Endothelial cell (in vitro differentiated cells): ENCODE results near the gene SNX15. TPM values are rescaled to one million over a fixed set of nuclear protein-coding genes. Genes with fewer than 3 reads are reported as not detected.

Experiments used
- DNase-seq: peaks from one replicate; pipeline ENCODE4 v3.0.0; 2021; ENCODE audit warnings: low spot score
- H3K27ac Mint-ChIP-seq: one replicate; pipeline ENCODE4 v1.8.0; 2021; ENCODE audit warnings: mixed read lengths, inconsistent platforms; ENCODE audit not compliant: unreplicated experiment
- H3K27me3 Mint-ChIP-seq: one replicate; pipeline ENCODE4 v1.8.0; 2021; ENCODE audit warnings: mild to moderate bottlenecking, moderate library complexity, mixed read lengths, inconsistent platforms; ENCODE audit not compliant: unreplicated experiment
- H3K36me3 Mint-ChIP-seq: one replicate; pipeline ENCODE4 v1.8.0; 2021; ENCODE audit warnings: mild to moderate bottlenecking, low read depth, mixed read lengths, inconsistent platforms; ENCODE audit not compliant: unreplicated experiment
- H3K4me1 Mint-ChIP-seq: one replicate; pipeline ENCODE4 v1.8.0; 2021; ENCODE audit warnings: mild to moderate bottlenecking, mixed read lengths, inconsistent platforms; ENCODE audit not compliant: unreplicated experiment
- H3K4me3 Mint-ChIP-seq: one replicate; pipeline ENCODE4 v1.8.0; 2021; ENCODE audit warnings: mild to moderate bottlenecking, mixed read lengths, inconsistent platforms; ENCODE audit not compliant: unreplicated experiment
- H3K9me3 Mint-ChIP-seq: one replicate; pipeline ENCODE4 v1.8.0; 2021; ENCODE audit warnings: mixed read lengths, inconsistent platforms; ENCODE audit not compliant: unreplicated experiment
- total RNA-seq: library from RNA; stranded (reverse); fragmentation: NEBNext Ultra II Directional; extraction: Animal tissue kit (Norgen Biotek cat#: 25700); gene quantifications from one replicate; pipeline ENCODE4 v1.2.1, GENCODE V29; 2021; ENCODE audit not compliant: unreplicated experiment
- TF ChIP-seq, protein P1 (sequence below): fragments of 200-600 bp; sonication (generic); IDR thresholded peaks from one replicate; pipeline ENCODE4 v1.5.0; 2021; ENCODE audit warnings: antibody characterized with exemption; ENCODE audit not compliant: unreplicated experiment

Gene SNX15
- total RNA-seq, 1 donor from 2014 or later = 19.4 TPM

DNA sequence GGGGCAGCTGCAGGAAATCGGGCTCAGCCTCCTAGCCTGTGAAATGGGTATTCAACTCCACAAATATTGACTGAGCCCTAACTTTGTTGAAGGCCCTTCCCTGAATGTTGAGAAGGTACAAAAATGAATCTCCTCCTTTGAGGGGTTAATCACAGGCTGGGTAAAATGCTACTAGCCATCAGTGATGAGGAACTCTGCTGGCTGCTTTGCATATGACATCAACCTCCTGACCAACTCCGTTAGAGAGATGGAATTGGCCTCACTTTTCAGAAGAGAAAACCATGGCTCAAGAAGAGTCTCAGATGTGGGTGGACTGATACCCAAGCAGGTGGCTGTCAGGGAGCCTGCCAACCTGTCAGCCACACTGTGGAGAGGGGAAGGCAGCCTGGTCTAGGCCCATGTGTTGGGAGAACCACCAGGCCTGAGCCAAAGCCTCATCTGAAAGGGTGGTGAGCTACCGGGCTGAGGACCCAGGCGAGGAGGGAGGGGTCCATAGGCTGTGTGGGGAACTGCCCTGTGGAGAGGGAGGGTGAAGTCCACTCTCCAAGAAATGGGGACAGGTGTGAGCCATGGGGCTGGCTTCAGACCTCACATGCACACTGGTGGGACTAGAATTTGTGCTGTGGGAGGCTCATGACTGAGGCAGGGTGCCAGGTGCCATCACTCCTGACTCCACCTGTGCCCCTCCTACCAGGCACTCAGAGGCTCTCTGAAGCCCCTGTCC, 44.8 kb downstream of the SNX15 start:
- no peaks in the 10 kb centered on the region for H3K9me3 Mint-ChIP-seq
- H3K36me3 Mint-ChIP-seq = peaks cover 6% of the 10 kb centered on the region
- no peak overlapping the region for H3K4me3 Mint-ChIP-seq
- peaks cover 1% of the 10 kb centered on the region for H3K27me3 Mint-ChIP-seq
- no peak for DNase-seq
- no peaks in the 10 kb centered on the region for H3K4me1 Mint-ChIP-seq
- TF ChIP-seq, protein P1, sequence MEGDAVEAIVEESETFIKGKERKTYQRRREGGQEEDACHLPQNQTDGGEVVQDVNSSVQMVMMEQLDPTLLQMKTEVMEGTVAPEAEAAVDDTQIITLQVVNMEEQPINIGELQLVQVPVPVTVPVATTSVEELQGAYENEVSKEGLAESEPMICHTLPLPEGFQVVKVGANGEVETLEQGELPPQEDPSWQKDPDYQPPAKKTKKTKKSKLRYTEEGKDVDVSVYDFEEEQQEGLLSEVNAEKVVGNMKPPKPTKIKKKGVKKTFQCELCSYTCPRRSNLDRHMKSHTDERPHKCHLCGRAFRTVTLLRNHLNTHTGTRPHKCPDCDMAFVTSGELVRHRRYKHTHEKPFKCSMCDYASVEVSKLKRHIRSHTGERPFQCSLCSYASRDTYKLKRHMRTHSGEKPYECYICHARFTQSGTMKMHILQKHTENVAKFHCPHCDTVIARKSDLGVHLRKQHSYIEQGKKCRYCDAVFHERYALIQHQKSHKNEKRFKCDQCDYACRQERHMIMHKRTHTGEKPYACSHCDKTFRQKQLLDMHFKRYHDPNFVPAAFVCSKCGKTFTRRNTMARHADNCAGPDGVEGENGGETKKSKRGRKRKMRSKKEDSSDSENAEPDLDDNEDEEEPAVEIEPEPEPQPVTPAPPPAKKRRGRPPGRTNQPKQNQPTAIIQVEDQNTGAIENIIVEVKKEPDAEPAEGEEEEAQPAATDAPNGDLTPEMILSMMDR = no peak
- no peak overlapping the region for H3K27ac Mint-ChIP-seq

DNA sequence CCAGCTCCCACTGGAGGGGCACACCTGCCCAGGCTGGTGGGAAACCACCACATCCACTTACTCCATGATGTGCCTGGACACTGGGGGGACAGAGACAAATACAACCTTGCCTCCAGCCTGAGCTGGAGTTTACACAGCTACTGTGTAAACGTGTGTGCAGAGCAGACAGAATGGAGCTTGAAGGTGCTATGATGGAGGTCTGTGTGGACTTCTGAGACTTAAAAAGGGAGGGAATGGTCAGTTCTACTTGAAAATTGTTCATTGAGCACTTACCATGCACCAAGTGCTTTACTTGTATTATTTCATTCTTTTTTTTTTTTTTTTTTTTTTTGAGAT, 45.4 kb downstream of the SNX15 start:
- DNase-seq = no peak
- no peak overlapping the region for H3K27ac Mint-ChIP-seq
- H3K36me3 Mint-ChIP-seq = peaks cover 6% of the 10 kb centered on the region
- H3K4me1 Mint-ChIP-seq = no peaks in the 10 kb centered on the region
- no peak overlapping the region for H3K4me3 Mint-ChIP-seq
- no peaks in the 10 kb centered on the region for H3K9me3 Mint-ChIP-seq
- H3K27me3 Mint-ChIP-seq = peaks cover 1% of the 10 kb centered on the region
- TF ChIP-seq, protein P1 = no peak

DNA sequence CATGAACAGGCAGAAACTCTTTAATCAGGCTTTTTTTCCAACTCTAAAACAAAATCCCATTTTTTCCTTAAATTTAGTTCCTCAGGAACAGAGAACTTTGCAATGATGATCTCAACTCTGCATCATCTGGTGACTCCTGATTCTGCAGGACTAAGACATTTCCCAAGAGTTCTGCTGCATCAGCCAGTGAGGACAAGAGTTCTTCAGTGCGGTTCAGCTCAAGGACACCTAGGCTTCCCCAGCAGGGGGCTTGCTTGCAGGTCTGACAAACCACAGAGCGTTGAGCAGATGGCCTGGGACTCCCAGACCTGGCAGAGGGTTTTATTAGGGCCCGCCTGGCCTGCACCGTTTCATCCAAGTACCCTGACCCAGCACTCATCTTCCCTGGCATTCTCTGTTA, 50.2 kb downstream of the SNX15 start:
- Mint-ChIP-seq H3K9me3 (no peaks in the 10 kb centered on the region), H3K27me3 (peaks cover 4% of the 10 kb centered on the region), H3K4me1 (no peaks in the 10 kb centered on the region), H3K27ac (no peak overlapping the region), H3K36me3 (peaks cover 10% of the 10 kb centered on the region), H3K4me3 (peak overlapping the region; percentile 47)
- DNase-seq = no peak
- TF ChIP-seq, protein P1 = no peak

DNA sequence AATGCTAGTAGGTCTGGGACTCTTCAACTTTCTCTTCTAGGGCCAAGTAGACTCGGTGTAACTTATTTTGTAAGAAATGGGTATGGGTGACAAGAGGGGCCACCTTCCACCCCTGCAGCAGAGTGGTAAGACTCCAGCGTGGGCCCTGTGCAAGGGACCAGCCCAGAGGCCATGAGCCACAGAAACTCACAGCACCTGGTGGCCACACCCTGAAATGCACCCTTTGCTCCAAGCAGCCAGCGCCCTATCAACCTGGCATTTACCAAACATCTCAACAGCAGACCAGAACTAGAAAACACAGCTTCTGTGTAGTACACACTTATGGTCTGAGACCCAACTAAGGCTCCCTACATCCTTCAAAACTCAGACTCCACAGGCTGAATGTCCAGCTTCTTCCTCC, 50.9 kb downstream of the SNX15 start:
- peak overlapping the region; percentile 17 for H3K27ac Mint-ChIP-seq
- TF ChIP-seq, protein P1 = peak; percentile 84

DNA sequence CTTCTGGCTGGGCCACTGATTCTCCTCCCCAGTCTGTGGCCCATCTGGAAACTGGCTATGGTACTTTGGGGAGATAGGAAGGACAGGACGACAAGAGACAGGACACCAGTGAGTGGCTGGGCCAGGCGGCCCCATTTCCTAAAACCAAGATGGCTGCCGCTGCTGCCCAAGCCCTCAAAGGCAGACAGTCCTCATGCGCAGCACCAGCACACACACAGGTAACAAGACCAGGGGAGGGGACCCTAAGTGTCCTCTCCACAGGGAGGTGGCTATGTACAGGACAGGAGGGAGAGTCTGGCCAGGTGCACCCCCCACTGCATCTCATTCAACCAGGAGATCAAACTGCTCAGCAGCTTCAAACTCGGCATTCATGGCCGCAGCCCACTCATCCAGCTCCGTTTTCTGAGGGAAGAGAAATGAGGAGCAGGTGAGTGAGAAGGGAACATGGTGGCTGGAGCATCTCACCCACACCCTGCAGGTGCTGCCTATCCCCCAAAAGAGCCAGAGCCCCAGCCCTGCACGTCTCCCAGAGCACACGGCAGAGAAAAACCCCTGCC, 51.6 kb downstream of the SNX15 start:
- TF ChIP-seq, protein P1 = no peak
- peak overlapping the region; percentile 48 for H3K27ac Mint-ChIP-seq
- peaks cover 4% of the 10 kb centered on the region for H3K27me3 Mint-ChIP-seq
- no peaks in the 10 kb centered on the region for H3K9me3 Mint-ChIP-seq
- DNase-seq = no peak
- H3K4me3 Mint-ChIP-seq = peak overlapping the region; percentile 16
- peaks cover 8% of the 10 kb centered on the region for H3K4me1 Mint-ChIP-seq
- peaks cover 10% of the 10 kb centered on the region for H3K36me3 Mint-ChIP-seq

More for the DNA sequence above, 50.9 kb downstream of the SNX15 start:
- Mint-ChIP-seq H3K36me3 (peaks cover 10% of the 10 kb centered on the region), H3K4me1 (peaks cover 4% of the 10 kb centered on the region), H3K9me3 (no peaks in the 10 kb centered on the region), H3K27me3 (peaks cover 4% of the 10 kb centered on the region), H3K4me3 (peak overlapping the region; percentile 47)
- peak; percentile 65 for DNase-seq
